ENCODE results near the gene PAQR9.

DNA sequence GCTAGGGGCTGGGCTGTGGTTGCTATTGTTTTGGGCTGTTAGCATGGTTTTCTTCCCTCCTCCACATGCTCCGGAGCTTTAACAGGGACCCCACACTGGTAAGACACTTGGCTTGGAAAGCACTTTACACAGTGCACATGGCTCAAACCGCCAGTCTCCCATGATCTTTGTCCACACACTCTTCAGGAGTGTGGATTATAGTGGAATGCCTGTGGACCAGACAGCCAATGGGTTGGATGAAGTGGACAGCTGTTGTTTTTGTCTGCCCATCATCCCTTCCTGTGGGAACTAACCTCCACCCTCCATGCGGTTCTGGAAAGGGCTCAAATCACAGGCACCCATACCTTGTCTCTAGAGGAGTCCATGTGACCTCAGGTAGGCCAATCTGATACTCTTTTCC is 10.0 kb downstream of the PAQR9 start:
- TF ChIP-seq, protein P1, sequence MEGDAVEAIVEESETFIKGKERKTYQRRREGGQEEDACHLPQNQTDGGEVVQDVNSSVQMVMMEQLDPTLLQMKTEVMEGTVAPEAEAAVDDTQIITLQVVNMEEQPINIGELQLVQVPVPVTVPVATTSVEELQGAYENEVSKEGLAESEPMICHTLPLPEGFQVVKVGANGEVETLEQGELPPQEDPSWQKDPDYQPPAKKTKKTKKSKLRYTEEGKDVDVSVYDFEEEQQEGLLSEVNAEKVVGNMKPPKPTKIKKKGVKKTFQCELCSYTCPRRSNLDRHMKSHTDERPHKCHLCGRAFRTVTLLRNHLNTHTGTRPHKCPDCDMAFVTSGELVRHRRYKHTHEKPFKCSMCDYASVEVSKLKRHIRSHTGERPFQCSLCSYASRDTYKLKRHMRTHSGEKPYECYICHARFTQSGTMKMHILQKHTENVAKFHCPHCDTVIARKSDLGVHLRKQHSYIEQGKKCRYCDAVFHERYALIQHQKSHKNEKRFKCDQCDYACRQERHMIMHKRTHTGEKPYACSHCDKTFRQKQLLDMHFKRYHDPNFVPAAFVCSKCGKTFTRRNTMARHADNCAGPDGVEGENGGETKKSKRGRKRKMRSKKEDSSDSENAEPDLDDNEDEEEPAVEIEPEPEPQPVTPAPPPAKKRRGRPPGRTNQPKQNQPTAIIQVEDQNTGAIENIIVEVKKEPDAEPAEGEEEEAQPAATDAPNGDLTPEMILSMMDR (IDR thresholded peaks at IDR 0.05 in 2 of 3, conservative IDR thresholded peaks at IDR 0.05 in 1 of 3; ENCODE audit: borderline replicate concordance in 1 of 3, insufficient read depth in 1 of 3, low read depth in 2 of 3, low read length in 2 of 3): no peak
- TF ChIP-seq SIN3A (IDR thresholded peaks at IDR 0.05; ENCODE audit: low read depth) (no peak), CBX3 (IDR thresholded peaks at IDR 0.05; ENCODE audit: low read depth) (no peak), ZFX (IDR thresholded peaks at IDR 0.05) (no peak)
